WTC11 (cell line): Measurements from ENCODE around the gene EYA2.

Experiments used
- CTCF ChIP-seq: fragments of 200-600 bp; IDR thresholded peaks from 2 replicates; pipeline ENCODE4 v1.8.0; 2022; ENCODE audit warnings: antibody characterized with exemption
- FOXJ3 ChIP-seq: sonication (generic); formaldehyde crosslinking; IDR thresholded peaks from 2 replicates; pipeline ENCODE4 v1.9.0; 2021; ENCODE audit warnings: missing genetic modification reagents, mild to moderate bottlenecking, borderline replicate concordance
- FOXK1 ChIP-seq: sonication (generic); formaldehyde crosslinking; IDR thresholded peaks from 2 replicates; pipeline ENCODE4 v1.8.0; 2022; ENCODE audit warnings: mild to moderate bottlenecking, moderate library complexity, missing genetic modification reagents
- MAX ChIP-seq: sonication (generic); formaldehyde crosslinking; IDR thresholded peaks from 2 replicates; pipeline ENCODE4 v1.8.0; 2022; ENCODE audit warnings: mild to moderate bottlenecking, missing genetic modification reagents
- USF1 ChIP-seq: sonication (generic); formaldehyde crosslinking; IDR thresholded peaks from 2 replicates; pipeline ENCODE4 v1.8.0; 2022; ENCODE audit warnings: mild to moderate bottlenecking, missing genetic modification reagents
- ZNF416 ChIP-seq: fragments of 250-450 bp; sonication (Bioruptor Pico); IDR thresholded peaks from 2 replicates; pipeline ENCODE4 v1.9.0; 2021; ENCODE audit warnings: mild to moderate bottlenecking, inconsistent platforms
- ZNF425 ChIP-seq: fragments of 250-450 bp; sonication (Bioruptor Pico); conservative IDR thresholded peaks from 2 replicates; pipeline ENCODE4 v1.9.0; 2021; ENCODE audit warnings: mild to moderate bottlenecking
- ZNF671 ChIP-seq: fragments of 250-450 bp; sonication (Bioruptor Pico); IDR thresholded peaks from 2 replicates; pipeline ENCODE4 v1.8.0; 2021; ENCODE audit warnings: mild to moderate bottlenecking

GRCh38 chr20:47202733-47203667 is 308.4 kb downstream of the EYA2 start:
- TF ChIP-seq ZNF671 (CRISPR knock-in tag) = no peak
- TF ChIP-seq CTCF = no peak
- no peak for TF ChIP-seq FOXK1 (CRISPR knock-in tag)
- no peak for TF ChIP-seq ZNF416 (CRISPR knock-in tag)
- TF ChIP-seq MAX (CRISPR knock-in tag) = no peak
- TF ChIP-seq ZNF425 (CRISPR knock-in tag) = no peak
- TF ChIP-seq FOXJ3 (CRISPR knock-in tag) = no peak
- TF ChIP-seq USF1 (CRISPR knock-in tag) = no peak
